ENCODE data around the gene SMAD5.

The SMAD5 gene

GRCh38 chr5:136141561-136141960 lies 8.9 kb downstream of the SMAD5 start:
- H3K27ac ChIP-seq (ENCODE audit: low read length): no peak overlapping the region
- no peak overlapping the region for H3K4me3 ChIP-seq (ENCODE audit: low read depth in 1 of 2, low read length in 2 of 2)
- H3K9me3 ChIP-seq (ENCODE audit: control insufficient read depth in 1 of 2, low read length in 2 of 2): no peaks in the 10 kb centered on the region
- H3K27me3 ChIP-seq (ENCODE audit: low read depth, low read length): no peaks in the 10 kb centered on the region
- peaks cover 8 to 36% of the 10 kb centered on the region in 2 donors for H3K4me1 ChIP-seq (ENCODE audit: control insufficient read depth in 1 of 2, insufficient read depth in 2 of 2, low read length in 2 of 2)
- H3K36me3 ChIP-seq (ENCODE audit: control insufficient read depth in 1 of 2, insufficient read depth in 2 of 2, low read length in 2 of 2): no peaks in the 10 kb centered on the region

GRCh38 chr5:136143312-136143711 lies 10.7 kb downstream of the SMAD5 start:
- Histone ChIP-seq H3K27ac (ENCODE audit: low read length) (no peak overlapping the region), H3K4me3 (ENCODE audit: low read depth in 1 of 2, low read length in 2 of 2) (no peak overlapping the region), H3K9me3 (ENCODE audit: control insufficient read depth in 1 of 2, low read length in 2 of 2) (no peaks in the 10 kb centered on the region), H3K27me3 (ENCODE audit: low read depth, low read length) (no peaks in the 10 kb centered on the region), H3K36me3 (ENCODE audit: control insufficient read depth in 1 of 2, insufficient read depth in 2 of 2, low read length in 2 of 2) (no peaks in the 10 kb centered on the region), H3K4me1 (ENCODE audit: control insufficient read depth in 1 of 2, insufficient read depth in 2 of 2, low read length in 2 of 2) (peaks cover 4 to 32% of the 10 kb centered on the region in 2 donors)

GRCh38 chr5:136143763-136144162 lies 11.1 kb downstream of the SMAD5 start:
- Histone ChIP-seq H3K27me3 (ENCODE audit: low read depth, low read length) (no peaks in the 10 kb centered on the region), H3K36me3 (ENCODE audit: control insufficient read depth in 1 of 2, insufficient read depth in 2 of 2, low read length in 2 of 2) (no peaks in the 10 kb centered on the region), H3K9me3 (ENCODE audit: control insufficient read depth in 1 of 2, low read length in 2 of 2) (no peaks in the 10 kb centered on the region), H3K27ac (ENCODE audit: low read length) (no peak overlapping the region), H3K4me1 (ENCODE audit: control insufficient read depth in 1 of 2, insufficient read depth in 2 of 2, low read length in 2 of 2) (peaks cover 4 to 32% of the 10 kb centered on the region in 2 donors), H3K4me3 (ENCODE audit: low read depth in 1 of 2, low read length in 2 of 2) (no peak overlapping the region)

DNA sequence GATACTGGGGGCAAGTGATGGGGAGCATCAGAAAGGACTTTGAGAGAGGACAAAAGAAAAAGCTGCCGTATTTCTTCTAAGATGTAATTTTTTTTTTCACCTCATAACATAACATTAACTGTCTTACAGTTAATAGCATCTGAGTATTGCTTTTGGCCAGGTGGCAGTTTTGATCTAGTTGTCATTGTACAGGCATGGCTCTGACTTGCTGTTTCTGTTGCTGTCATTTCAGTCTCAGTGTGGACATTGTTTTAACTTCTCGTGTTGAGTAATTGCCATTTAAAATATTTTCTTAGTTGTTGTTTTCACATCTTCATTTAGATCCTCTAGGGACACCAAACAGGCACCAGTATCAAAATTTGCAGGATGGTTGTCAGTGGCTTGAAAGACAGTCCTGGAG lies 12.4 kb downstream of the SMAD5 start:
- H3K27ac ChIP-seq (ENCODE audit: low read length): no peak overlapping the region
- H3K4me1 ChIP-seq (ENCODE audit: control insufficient read depth in 1 of 2, insufficient read depth in 2 of 2, low read length in 2 of 2): peaks cover 4 to 32% of the 10 kb centered on the region in 2 donors
- H3K9me3 ChIP-seq (ENCODE audit: control insufficient read depth in 1 of 2, low read length in 2 of 2): no peaks in the 10 kb centered on the region
- H3K27me3 ChIP-seq (ENCODE audit: low read depth, low read length): no peaks in the 10 kb centered on the region
- H3K36me3 ChIP-seq (ENCODE audit: control insufficient read depth in 1 of 2, insufficient read depth in 2 of 2, low read length in 2 of 2): no peaks in the 10 kb centered on the region
- H3K4me3 ChIP-seq (ENCODE audit: low read depth in 1 of 2, low read length in 2 of 2): no peak overlapping the region

DNA sequence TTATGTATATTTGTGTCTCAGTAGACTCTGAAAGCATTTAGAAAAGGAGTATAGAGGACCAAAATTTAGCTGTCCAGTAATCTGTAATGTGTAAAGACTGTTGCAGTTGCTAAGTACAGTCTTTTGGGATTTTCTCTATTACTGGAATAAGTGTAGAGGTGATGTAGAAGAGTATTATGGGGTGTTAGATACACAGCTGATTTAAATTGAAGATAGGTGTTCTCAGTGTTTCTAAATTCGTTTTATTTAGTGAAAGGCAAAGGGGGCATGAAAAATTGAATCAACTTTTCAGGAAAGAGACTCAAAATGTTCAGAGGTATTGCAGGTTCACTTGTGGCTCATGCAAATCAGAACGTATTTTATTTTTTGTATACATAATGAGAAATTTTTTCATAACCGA lies 13.6 kb downstream of the SMAD5 start:
- Histone ChIP-seq H3K36me3 (ENCODE audit: control insufficient read depth in 1 of 2, insufficient read depth in 2 of 2, low read length in 2 of 2) (no peaks in the 10 kb centered on the region), H3K4me1 (ENCODE audit: control insufficient read depth in 1 of 2, insufficient read depth in 2 of 2, low read length in 2 of 2) (peaks cover 4 to 32% of the 10 kb centered on the region in 2 donors), H3K27me3 (ENCODE audit: low read depth, low read length) (no peaks in the 10 kb centered on the region), H3K9me3 (ENCODE audit: control insufficient read depth in 1 of 2, low read length in 2 of 2) (no peaks in the 10 kb centered on the region), H3K27ac (ENCODE audit: low read length) (no peak overlapping the region), H3K4me3 (ENCODE audit: low read depth in 1 of 2, low read length in 2 of 2) (no peak overlapping the region)

DNA sequence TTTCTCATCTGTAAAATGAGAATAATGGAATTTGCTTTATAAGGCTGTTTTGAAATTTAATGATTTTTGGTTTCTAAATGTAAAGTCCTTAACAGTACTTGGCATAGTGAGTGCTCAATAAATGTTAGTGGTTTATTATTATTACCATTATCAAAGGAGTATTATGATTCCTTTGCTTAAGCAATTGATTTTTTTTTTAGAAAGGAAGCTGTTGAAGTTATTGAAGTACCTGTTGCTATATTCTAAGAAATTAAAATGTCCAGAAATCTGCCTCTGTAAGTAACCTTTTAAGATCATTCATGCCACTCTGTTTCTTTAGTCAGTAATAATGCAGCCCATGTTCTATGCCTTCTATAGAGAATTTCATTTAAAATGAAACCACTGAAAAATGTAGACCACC lies 15.0 kb downstream of the SMAD5 start:
- no peaks in the 10 kb centered on the region for H3K9me3 ChIP-seq (ENCODE audit: control insufficient read depth in 1 of 2, low read length in 2 of 2)
- no peak overlapping the region for H3K4me3 ChIP-seq (ENCODE audit: low read depth in 1 of 2, low read length in 2 of 2)
- H3K27me3 ChIP-seq (ENCODE audit: low read depth, low read length): no peaks in the 10 kb centered on the region
- peaks cover 0 to 3% of the 10 kb centered on the region in 2 donors for H3K36me3 ChIP-seq (ENCODE audit: control insufficient read depth in 1 of 2, insufficient read depth in 2 of 2, low read length in 2 of 2)
- peaks cover 4 to 25% of the 10 kb centered on the region in 2 donors for H3K4me1 ChIP-seq (ENCODE audit: control insufficient read depth in 1 of 2, insufficient read depth in 2 of 2, low read length in 2 of 2)
- H3K27ac ChIP-seq (ENCODE audit: low read length): no peak overlapping the region

DNA sequence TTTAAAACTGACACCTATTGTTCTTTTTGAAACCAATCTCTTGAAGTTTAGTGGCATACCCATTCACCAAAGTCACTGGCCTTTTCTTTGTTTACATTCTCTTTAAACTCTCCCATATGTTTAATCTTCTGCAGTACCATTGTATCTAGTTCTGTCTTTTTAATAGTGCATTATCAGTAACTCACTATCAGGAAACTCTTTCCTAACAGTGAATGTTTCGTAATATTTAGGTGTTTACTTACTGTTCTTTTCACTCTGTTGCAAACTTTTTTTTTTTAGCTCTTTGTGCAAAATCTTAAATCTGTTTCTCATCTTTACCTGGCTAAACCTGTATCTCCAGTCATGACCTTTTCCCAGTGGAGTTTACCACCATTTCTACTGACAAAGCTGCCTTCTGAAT lies 17.2 kb downstream of the SMAD5 start:
- Histone ChIP-seq H3K36me3 (ENCODE audit: control insufficient read depth in 1 of 2, insufficient read depth in 2 of 2, low read length in 2 of 2) (peaks cover 11 to 18% of the 10 kb centered on the region in 2 donors), H3K4me1 (ENCODE audit: control insufficient read depth in 1 of 2, insufficient read depth in 2 of 2, low read length in 2 of 2) (peaks cover 0 to 11% of the 10 kb centered on the region in 2 donors), H3K27me3 (ENCODE audit: low read depth, low read length) (no peaks in the 10 kb centered on the region), H3K9me3 (ENCODE audit: control insufficient read depth in 1 of 2, low read length in 2 of 2) (no peaks in the 10 kb centered on the region), H3K27ac (ENCODE audit: low read length) (no peak overlapping the region), H3K4me3 (ENCODE audit: low read depth in 1 of 2, low read length in 2 of 2) (no peak overlapping the region)

GRCh38 chr5:136153581-136154236 lies 21.1 kb downstream of the SMAD5 start:
- Histone ChIP-seq H3K27me3 (ENCODE audit: low read depth, low read length) (no peaks in the 10 kb centered on the region), H3K36me3 (ENCODE audit: control insufficient read depth in 1 of 2, insufficient read depth in 2 of 2, low read length in 2 of 2) (peaks cover 25 to 39% of the 10 kb centered on the region in 2 donors), H3K4me3 (ENCODE audit: low read depth in 1 of 2, low read length in 2 of 2) (no peak overlapping the region), H3K27ac (ENCODE audit: low read length) (no peak overlapping the region), H3K4me1 (ENCODE audit: control insufficient read depth in 1 of 2, insufficient read depth in 2 of 2, low read length in 2 of 2) (peaks cover 0 to 13% of the 10 kb centered on the region in 2 donors), H3K9me3 (ENCODE audit: control insufficient read depth in 1 of 2, low read length in 2 of 2) (no peaks in the 10 kb centered on the region)

GRCh38 chr5:136155078-136155477 lies 22.4 kb downstream of the SMAD5 start:
- no peak overlapping the region for H3K4me3 ChIP-seq (ENCODE audit: low read depth in 1 of 2, low read length in 2 of 2)
- no peaks in the 10 kb centered on the region for H3K27me3 ChIP-seq (ENCODE audit: low read depth, low read length)
- H3K9me3 ChIP-seq (ENCODE audit: control insufficient read depth in 1 of 2, low read length in 2 of 2): no peaks in the 10 kb centered on the region
- H3K27ac ChIP-seq (ENCODE audit: low read length): no peak overlapping the region
- H3K36me3 ChIP-seq (ENCODE audit: control insufficient read depth in 1 of 2, insufficient read depth in 2 of 2, low read length in 2 of 2): peaks cover 25 to 39% of the 10 kb centered on the region in 2 donors
- H3K4me1 ChIP-seq (ENCODE audit: control insufficient read depth in 1 of 2, insufficient read depth in 2 of 2, low read length in 2 of 2): peaks cover 0 to 25% of the 10 kb centered on the region in 2 donors

GRCh38 chr5:136155761-136156160 lies 23.1 kb downstream of the SMAD5 start:
- H3K27me3 ChIP-seq (ENCODE audit: low read depth, low read length): no peaks in the 10 kb centered on the region
- H3K36me3 ChIP-seq (ENCODE audit: control insufficient read depth in 1 of 2, insufficient read depth in 2 of 2, low read length in 2 of 2): peaks cover 25 to 39% of the 10 kb centered on the region in 2 donors
- H3K9me3 ChIP-seq (ENCODE audit: control insufficient read depth in 1 of 2, low read length in 2 of 2): no peaks in the 10 kb centered on the region
- no peak overlapping the region for H3K27ac ChIP-seq (ENCODE audit: low read length)
- no peak overlapping the region for H3K4me3 ChIP-seq (ENCODE audit: low read depth in 1 of 2, low read length in 2 of 2)
- H3K4me1 ChIP-seq (ENCODE audit: control insufficient read depth in 1 of 2, insufficient read depth in 2 of 2, low read length in 2 of 2): peaks cover 0 to 25% of the 10 kb centered on the region in 2 donors

DNA sequence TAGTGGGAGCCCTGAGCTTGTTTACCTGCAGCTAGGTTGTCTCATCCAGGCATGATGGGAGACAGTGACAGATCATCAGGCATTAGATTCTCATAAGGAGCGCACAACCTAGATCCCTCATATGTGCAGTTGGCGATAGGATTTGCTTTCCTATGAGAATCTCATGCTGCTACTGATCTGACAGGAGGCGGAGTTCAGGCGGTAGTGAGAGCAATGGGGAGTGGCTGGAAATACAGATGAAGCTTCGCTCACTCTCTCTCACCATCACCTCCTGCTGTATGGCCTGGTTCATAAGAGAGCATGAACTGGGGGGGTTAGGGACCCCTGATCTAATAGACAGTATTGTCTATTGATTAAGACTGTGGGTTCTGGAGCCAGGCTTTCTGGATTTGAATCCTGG lies 24.9 kb downstream of the SMAD5 start:
- Histone ChIP-seq H3K27me3 (ENCODE audit: low read depth, low read length) (no peaks in the 10 kb centered on the region), H3K36me3 (ENCODE audit: control insufficient read depth in 1 of 2, insufficient read depth in 2 of 2, low read length in 2 of 2) (peaks cover 25 to 36% of the 10 kb centered on the region in 2 donors), H3K4me1 (ENCODE audit: control insufficient read depth in 1 of 2, insufficient read depth in 2 of 2, low read length in 2 of 2) (peaks cover 0 to 29% of the 10 kb centered on the region in 2 donors), H3K4me3 (ENCODE audit: low read depth in 1 of 2, low read length in 2 of 2) (no peak overlapping the region), H3K27ac (ENCODE audit: low read length) (no peak overlapping the region), H3K9me3 (ENCODE audit: control insufficient read depth in 1 of 2, low read length in 2 of 2) (no peaks in the 10 kb centered on the region)

GRCh38 chr5:136159457-136159856 lies 26.8 kb downstream of the SMAD5 start:
- no peaks in the 10 kb centered on the region for H3K9me3 ChIP-seq (ENCODE audit: control insufficient read depth in 1 of 2, low read length in 2 of 2)
- H3K36me3 ChIP-seq (ENCODE audit: control insufficient read depth in 1 of 2, insufficient read depth in 2 of 2, low read length in 2 of 2): peaks cover 20 to 25% of the 10 kb centered on the region in 2 donors
- no peaks in the 10 kb centered on the region for H3K27me3 ChIP-seq (ENCODE audit: low read depth, low read length)
- no peak overlapping the region for H3K4me3 ChIP-seq (ENCODE audit: low read depth in 1 of 2, low read length in 2 of 2)
- H3K27ac ChIP-seq (ENCODE audit: low read length): no peak overlapping the region
- peaks cover 0 to 29% of the 10 kb centered on the region in 2 donors for H3K4me1 ChIP-seq (ENCODE audit: control insufficient read depth in 1 of 2, insufficient read depth in 2 of 2, low read length in 2 of 2)
